GM10847 (cell line): ENCODE results near the gene WNT10A.

ENCODE experiments used
- POLR2A ChIP-seq: IDR thresholded peaks from 2 replicates; pipeline ENCODE4 v1.6.1; 2011; ENCODE audit not compliant: insufficient read length; ENCODE audit errors: extremely low read depth

WNT10A gene

GRCh38 chr2:218920504-218920903 lies 39.9 kb downstream of the WNT10A start:
- no peak for TF ChIP-seq POLR2A

GRCh38 chr2:218924757-218925156 lies 44.1 kb downstream of the WNT10A start:
- TF ChIP-seq POLR2A = no peak

GRCh38 chr2:218925434-218925833 lies 44.8 kb downstream of the WNT10A start:
- TF ChIP-seq POLR2A = no peak

GRCh38 chr2:218927422-218927821 lies 46.8 kb downstream of the WNT10A start:
- TF ChIP-seq POLR2A = no peak

GRCh38 chr2:218927876-218928275 lies 47.2 kb downstream of the WNT10A start:
- TF ChIP-seq POLR2A = no peak
